HL-60 (cell line): ENCODE results near the gene SACM1L.
A peak's percentile ranks its signal among the peaks of the same experiment; 100 is the strongest.

Experiments used
- DNase-seq, 2 experiments: peaks; one replicate each; pipeline ENCODE4 v3.0.0-alpha.2; 2010 to 2020; ENCODE audit warnings: low read depth in 1 of 2, low spot score in 1 of 2
- H3K27ac ChIP-seq: fragments of 250-450 bp; sonication (Bioruptor Pico); replicated peaks from 2 replicates; pipeline ENCODE4 v1.5.1; 2020; ENCODE audit warnings: mild to moderate bottlenecking, moderate library complexity
- H3K27me3 ChIP-seq: fragments of 250-450 bp; sonication (Bioruptor Pico); 2 replicates; pipeline ENCODE4 v1.5.1; 2021; ENCODE audit warnings: mild to moderate bottlenecking, moderate library complexity; ENCODE audit not compliant: insufficient read depth, poor library complexity, severe bottlenecking
- H3K4me3 ChIP-seq: replicated peaks from 2 replicates; pipeline ENCODE4 v1.5.1; 2011; ENCODE audit warnings: mild to moderate bottlenecking, control low read depth, low read length; ENCODE audit not compliant: insufficient read depth
- GABPA ChIP-seq: IDR thresholded peaks from 2 replicates; pipeline ENCODE4 v1.6.1; 2012; ENCODE audit warnings: low read depth
- POLR2AphosphoS5 ChIP-seq: IDR thresholded peaks from 2 replicates; pipeline ENCODE4 v1.6.1; 2012; ENCODE audit warnings: low read depth
- REST ChIP-seq: IDR thresholded peaks from 2 replicates; pipeline ENCODE4 v1.6.1; 2012; ENCODE audit warnings: low read depth; ENCODE audit not compliant: insufficient replicate concordance
- SPI1 ChIP-seq: IDR thresholded peaks from 2 replicates; pipeline ENCODE4 v1.6.1; 2012; ENCODE audit warnings: low read depth, mild to moderate bottlenecking, borderline replicate concordance
- TF ChIP-seq, protein P1 (sequence below): IDR thresholded peaks from one replicate; pipeline ENCODE4 v1.5.1; 2011; ENCODE audit warnings: low read length, control low read depth, inconsistent platforms; ENCODE audit not compliant: insufficient read depth

The SACM1L gene

GRCh38 chr3:45686850-45687249 is 2.3 kb upstream of the SACM1L start:
- TF ChIP-seq POLR2AphosphoS5 (no peak), REST (no peak), GABPA (no peak), SPI1 (no peak)
- TF ChIP-seq, protein P1, sequence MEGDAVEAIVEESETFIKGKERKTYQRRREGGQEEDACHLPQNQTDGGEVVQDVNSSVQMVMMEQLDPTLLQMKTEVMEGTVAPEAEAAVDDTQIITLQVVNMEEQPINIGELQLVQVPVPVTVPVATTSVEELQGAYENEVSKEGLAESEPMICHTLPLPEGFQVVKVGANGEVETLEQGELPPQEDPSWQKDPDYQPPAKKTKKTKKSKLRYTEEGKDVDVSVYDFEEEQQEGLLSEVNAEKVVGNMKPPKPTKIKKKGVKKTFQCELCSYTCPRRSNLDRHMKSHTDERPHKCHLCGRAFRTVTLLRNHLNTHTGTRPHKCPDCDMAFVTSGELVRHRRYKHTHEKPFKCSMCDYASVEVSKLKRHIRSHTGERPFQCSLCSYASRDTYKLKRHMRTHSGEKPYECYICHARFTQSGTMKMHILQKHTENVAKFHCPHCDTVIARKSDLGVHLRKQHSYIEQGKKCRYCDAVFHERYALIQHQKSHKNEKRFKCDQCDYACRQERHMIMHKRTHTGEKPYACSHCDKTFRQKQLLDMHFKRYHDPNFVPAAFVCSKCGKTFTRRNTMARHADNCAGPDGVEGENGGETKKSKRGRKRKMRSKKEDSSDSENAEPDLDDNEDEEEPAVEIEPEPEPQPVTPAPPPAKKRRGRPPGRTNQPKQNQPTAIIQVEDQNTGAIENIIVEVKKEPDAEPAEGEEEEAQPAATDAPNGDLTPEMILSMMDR = no peak
- Histone ChIP-seq H3K27me3 (no peaks in the 10 kb centered on the region), H3K27ac (no peak overlapping the region), H3K4me3 (no peak overlapping the region)
- DNase-seq = no peak

GRCh38 chr3:45687828-45688193 is 1.4 kb upstream of the SACM1L start:
- peak overlapping the region; percentile 75 for H3K27ac ChIP-seq
- TF ChIP-seq POLR2AphosphoS5 = no peak
- TF ChIP-seq GABPA = no peak
- TF ChIP-seq, protein P1 = no peak
- no peak for TF ChIP-seq REST
- peak; percentile 52; the same call in 1 of the 2 replicates for TF ChIP-seq SPI1
- peak overlapping the region; percentile 90 for H3K4me3 ChIP-seq
- DNase-seq = no peak
- H3K27me3 ChIP-seq = no peaks in the 10 kb centered on the region

- Histone ChIP-seq H3K27me3 (no peaks in the 10 kb centered on the region), H3K27ac (peak overlapping the region; percentile 75), H3K4me3 (peak overlapping the region; percentile 90)
- DNase-seq = peak in 1 of 2 experiments; percentile 63
- TF ChIP-seq GABPA (no peak), SPI1 (no peak), REST (no peak), POLR2AphosphoS5 (no peak)
- TF ChIP-seq, protein P1 = no peak
These were observed 858 bp upstream of the SACM1L start for GRCh38 chr3:45688194-45688881.
